Measurements from ENCODE around the gene LSS. TPM values are rescaled to one million over a fixed set of nuclear protein-coding genes. Genes with fewer than 3 reads are reported as not detected.
A peak's percentile ranks its signal among the peaks of the same experiment; 100 is the strongest.
"Not testable (repeated sequence)": the region's sequence is repeated elsewhere in the genome, so short reads cannot be mapped to it uniquely, and the experiment has no call there.

Gene LSS
- total and polyA plus RNA-seq, 7 donors = 17.4 to 78.6 (median 51.7) TPM

GRCh38 chr21:46227811-46228344, 696 bp downstream of the LSS start:
- Histone ChIP-seq H3K4me3 (peak overlapping the region; percentile 74 to 100 (median 89)), H3K9me3 (no peaks in the 10 kb centered on the region), H3K27ac (peak overlapping the region; percentile 82 to 90 (median 90)), H3K36me3 (peaks cover 0 to 9% (median 0%) of the 10 kb centered on the region in 4 donors), H3K4me1 (peaks cover 0 to 41% (median 33%) of the 10 kb centered on the region in 4 donors), H3K27me3 (no peaks in the 10 kb centered on the region)
- peak; percentile 67 for DNase-seq
- TF ChIP-seq CTCF (IDR thresholded peaks at IDR 0.05) (no peak), POLR2A (IDR thresholded peaks at IDR 0.05) (no peak), POLR2AphosphoS5 (IDR thresholded peaks at IDR 0.05) (no peak), EP300 (IDR thresholded peaks at IDR 0.05) (no peak)
- intact Hi-C loops (cut with DNase I) = loop anchor here (2.0 to 5.0 kb wide), 4 partner anchors 59 to 256 kb away; partner anchors contain the start of genes PCNT and YBEY
- WGBS, 2 donors = 2% methylated on average over 20 of the region's 20 CpGs

- intact Hi-C loops (cut with DNase I) = loop anchor here (5.0 kb wide), 2 partner anchors 85 to 255 kb away; no protein-coding TSS in a partner anchor
- peaks cover 0 to 41% (median 33%) of the 10 kb centered on the region in 4 donors for H3K4me1 ChIP-seq
- peak; percentile 59 for DNase-seq
- peak in 1 of 4 donors; percentile 27 for TF ChIP-seq POLR2AphosphoS5 (IDR thresholded peaks at IDR 0.05)
- TF ChIP-seq EP300 (IDR thresholded peaks at IDR 0.05) = no peak
- peak overlapping the region; percentile 82 to 90 (median 90) for H3K27ac ChIP-seq
- no peaks in the 10 kb centered on the region for H3K27me3 ChIP-seq
- no peaks in the 10 kb centered on the region for H3K9me3 ChIP-seq
- 53 to 64% methylated on average over 4 of the region's 4 CpGs for WGBS, 2 donors
- peak overlapping the region; percentile 8 to 100 (median 89) for H3K4me3 ChIP-seq
- H3K36me3 ChIP-seq = peaks cover 0 to 12% (median 4%) of the 10 kb centered on the region in 4 donors
Measured at GRCh38 chr21:46226920-46227599, 1.5 kb downstream of the LSS start.

GRCh38 chr21:46226146-46226545, 2.4 kb downstream of the LSS start:
- Histone ChIP-seq H3K27ac (peak overlapping the region in 3 of 4 donors; percentile 19 to 90 (median 89)), H3K4me3 (peak overlapping the region in 1 of 4 donors; percentile 4), H3K9me3 (no peaks in the 10 kb centered on the region), H3K27me3 (no peaks in the 10 kb centered on the region), H3K36me3 (peaks cover 0 to 21% (median 11%) of the 10 kb centered on the region in 4 donors), H3K4me1 (peaks cover 0 to 41% (median 33%) of the 10 kb centered on the region in 4 donors)
- peak; percentile 72 for DNase-seq
- WGBS, 2 donors = 88 to 95% methylated on average over 1 of the region's 1 CpG
- intact Hi-C loops (cut with DNase I) = loop anchor here (5.0 kb wide), 2 partner anchors 84 to 254 kb away; no protein-coding TSS in a partner anchor
- TF ChIP-seq POLR2AphosphoS5 (IDR thresholded peaks at IDR 0.05) (no peak), POLR2A (IDR thresholded peaks at IDR 0.05) (no peak), CTCF (IDR thresholded peaks at IDR 0.05) (no peak), EP300 (IDR thresholded peaks at IDR 0.05) (no peak)

- H3K9me3 ChIP-seq; intact Hi-C loops (cut with DNase I); H3K4me3 ChIP-seq; H3K27me3 ChIP-seq; H3K27ac ChIP-seq: not testable (repeated sequence)
- H3K4me1 ChIP-seq = peaks cover 0 to 29% (median 23%) of the 10 kb centered on the region in 4 donors
- peaks cover 0 to 46% (median 25%) of the 10 kb centered on the region in 4 donors for H3K36me3 ChIP-seq
- DNase-seq = peak; percentile 52
- 97% methylated on average over 18 of the region's 18 CpGs for WGBS, 2 donors
Measured at GRCh38 chr21:46223661-46224060, 4.9 kb downstream of the LSS start.

GRCh38 chr21:46223217-46223616, 5.4 kb downstream of the LSS start:
- H3K4me3 ChIP-seq = no peak overlapping the region
- no peaks in the 10 kb centered on the region for H3K9me3 ChIP-seq
- peaks cover 0 to 47% (median 25%) of the 10 kb centered on the region in 4 donors for H3K36me3 ChIP-seq
- H3K27me3 ChIP-seq = no peaks in the 10 kb centered on the region
- H3K4me1 ChIP-seq = peaks cover 0 to 29% (median 23%) of the 10 kb centered on the region in 4 donors
- TF ChIP-seq POLR2AphosphoS5 (IDR thresholded peaks at IDR 0.05) = no peak
- DNase-seq = peak; percentile 56
- no peak overlapping the region for H3K27ac ChIP-seq
- WGBS, 2 donors = 89 to 94% methylated on average over 7 of the region's 7 CpGs
- intact Hi-C loops (cut with DNase I) = no loop called here

GRCh38 chr21:46222436-46223116, 6.0 kb downstream of the LSS start:
- H3K27ac ChIP-seq = no peak overlapping the region
- TF ChIP-seq CTCF (IDR thresholded peaks at IDR 0.05) (no peak), POLR2AphosphoS5 (IDR thresholded peaks at IDR 0.05) (no peak), POLR2A (IDR thresholded peaks at IDR 0.05) (no peak), EP300 (IDR thresholded peaks at IDR 0.05) (no peak)
- 89 to 92% methylated on average over 11 of the region's 11 CpGs for WGBS, 2 donors
- H3K9me3 ChIP-seq = no peaks in the 10 kb centered on the region
- H3K4me1 ChIP-seq = peaks cover 0 to 24% (median 17%) of the 10 kb centered on the region in 4 donors
- peaks cover 0 to 50% (median 25%) of the 10 kb centered on the region in 4 donors for H3K36me3 ChIP-seq
- H3K4me3 ChIP-seq = no peak overlapping the region
- intact Hi-C loops (cut with DNase I) = no loop called here
- H3K27me3 ChIP-seq = no peaks in the 10 kb centered on the region
- DNase-seq = peak; percentile 58
